SHP77 (cell line): ENCODE measurements around the gene SLC22A13.
"Not testable (repeated sequence)": the region's sequence is repeated elsewhere in the genome, so short reads cannot be mapped to it uniquely, and the experiment has no call there.

Experiments
- DNase-seq, 2 experiments: peaks; one replicate each; lab custom pipeline; 2025; lab: John Stamatoyannopoulos, UW

The SLC22A13 gene

DNA sequence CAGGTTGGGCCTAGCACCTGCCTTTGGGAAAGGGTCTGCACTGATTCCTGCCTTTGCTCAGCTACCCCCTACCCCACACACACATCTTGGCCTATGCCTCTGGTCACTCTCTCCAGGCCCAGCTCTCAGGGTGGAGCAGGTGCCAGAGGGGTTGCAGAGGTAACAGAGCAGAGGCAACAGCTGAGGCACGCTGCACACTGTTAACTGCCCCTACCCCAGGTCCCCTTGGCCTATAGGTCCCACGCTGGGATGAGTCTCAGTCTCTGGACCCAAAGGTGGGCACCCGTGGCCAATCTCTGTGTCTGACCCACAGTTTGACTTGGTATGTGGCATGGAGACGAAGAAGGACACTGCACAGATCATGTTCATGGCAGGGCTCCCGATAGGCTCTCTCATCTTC, 41.3 kb downstream of the SLC22A13 start:
- no peak for DNase-seq

DNA sequence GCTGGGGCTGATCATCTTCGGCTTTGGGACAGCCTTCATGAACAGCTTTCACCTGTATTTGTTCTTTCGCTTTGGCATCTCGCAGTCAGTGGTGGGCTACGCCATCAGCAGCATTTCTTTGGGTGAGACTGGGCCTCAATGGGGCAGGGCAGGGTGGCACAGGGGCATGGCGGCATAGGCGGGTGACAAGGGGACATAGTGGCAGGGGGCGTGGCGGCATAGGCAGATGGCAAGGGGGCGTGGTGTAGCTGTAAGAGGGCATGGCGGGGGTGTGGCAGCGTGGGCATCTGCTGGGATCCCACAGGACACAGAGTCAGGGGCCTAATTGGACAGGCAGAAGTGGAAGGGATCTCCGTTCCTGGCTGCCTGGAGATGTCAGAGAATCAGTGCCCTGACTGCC, 42.0 kb downstream of the SLC22A13 start:
- no peak for DNase-seq

DNA sequence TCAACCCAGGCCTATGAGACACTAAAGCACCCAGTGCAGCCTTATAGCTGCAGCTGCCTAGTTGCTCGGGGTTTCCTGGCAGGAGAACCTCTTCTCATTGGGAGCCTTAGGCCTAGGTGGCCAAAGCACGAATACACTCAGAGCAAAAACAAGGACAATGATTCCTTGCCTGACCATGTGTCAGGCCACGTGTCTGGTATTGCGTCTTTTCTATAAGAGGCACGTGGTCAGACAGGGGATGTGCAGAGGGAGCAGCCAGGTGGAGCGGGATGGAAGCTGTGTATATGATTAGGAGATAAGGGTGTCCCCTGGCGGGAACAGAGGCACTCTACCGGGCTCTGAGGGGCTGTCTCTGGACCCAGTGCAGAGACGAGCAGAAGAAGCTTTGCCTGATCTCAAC, 42.8 kb downstream of the SLC22A13 start:
- no peak for DNase-seq

DNA sequence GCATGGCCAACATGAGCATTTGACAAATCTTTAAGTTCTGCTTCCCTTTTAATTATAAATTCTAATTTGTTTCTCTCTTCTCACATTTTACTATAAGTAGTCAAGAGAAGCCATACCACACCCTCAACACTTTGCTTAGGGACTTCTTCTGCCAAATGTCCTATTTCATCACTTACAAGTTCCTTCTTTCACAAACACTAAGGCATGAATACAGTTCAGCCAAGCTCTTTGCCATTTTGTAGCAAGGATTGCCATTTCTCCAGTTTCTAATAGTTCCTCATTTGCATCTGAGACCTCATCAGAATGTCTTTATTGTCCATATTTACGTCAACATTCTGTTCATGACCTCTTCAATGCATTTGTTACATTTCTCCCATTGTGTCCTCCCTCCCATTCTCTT, 45.9 kb downstream of the SLC22A13 start:
- DNase-seq: no peak

DNA sequence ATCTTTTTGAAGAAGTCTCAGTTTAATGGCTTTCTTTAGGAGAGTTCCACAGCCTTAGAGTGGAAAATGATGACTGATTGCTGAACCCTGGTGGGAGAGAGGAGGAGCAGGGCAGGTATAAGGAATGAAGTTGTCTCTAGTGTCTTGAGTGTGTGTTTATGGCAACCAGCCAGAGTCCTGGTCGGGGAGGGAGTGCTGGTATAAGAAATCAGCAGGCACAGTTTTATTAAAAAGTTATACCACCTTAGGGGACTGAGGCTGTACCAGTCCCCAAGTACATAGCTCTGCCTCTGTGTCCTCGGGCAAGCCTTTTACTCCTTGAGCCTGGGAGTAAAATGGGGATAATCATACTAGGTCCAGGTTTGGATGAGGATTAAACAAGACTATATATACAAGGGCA, 46.3 kb downstream of the SLC22A13 start:
- DNase-seq: no peak

DNA sequence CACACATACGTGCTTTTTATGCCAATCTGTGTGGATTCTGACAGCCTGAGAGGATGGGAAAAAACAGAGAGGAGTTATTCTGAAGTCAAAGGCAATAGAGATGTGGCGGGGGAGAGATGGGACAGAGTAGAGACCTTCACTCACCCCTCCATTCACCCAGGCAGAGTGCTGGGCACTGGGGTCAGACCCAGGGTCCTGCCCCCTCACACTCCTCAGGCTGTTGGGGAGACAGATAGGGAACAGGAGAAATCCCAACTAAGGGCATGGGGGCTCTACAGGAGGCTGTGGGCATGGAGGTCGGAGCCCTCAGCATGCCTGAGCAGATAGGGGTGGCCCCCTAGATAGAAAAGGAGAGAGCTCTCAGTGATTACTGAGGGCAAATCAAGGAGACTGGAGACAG, 46.7 kb downstream of the SLC22A13 start:
- DNase-seq: no peak

DNA sequence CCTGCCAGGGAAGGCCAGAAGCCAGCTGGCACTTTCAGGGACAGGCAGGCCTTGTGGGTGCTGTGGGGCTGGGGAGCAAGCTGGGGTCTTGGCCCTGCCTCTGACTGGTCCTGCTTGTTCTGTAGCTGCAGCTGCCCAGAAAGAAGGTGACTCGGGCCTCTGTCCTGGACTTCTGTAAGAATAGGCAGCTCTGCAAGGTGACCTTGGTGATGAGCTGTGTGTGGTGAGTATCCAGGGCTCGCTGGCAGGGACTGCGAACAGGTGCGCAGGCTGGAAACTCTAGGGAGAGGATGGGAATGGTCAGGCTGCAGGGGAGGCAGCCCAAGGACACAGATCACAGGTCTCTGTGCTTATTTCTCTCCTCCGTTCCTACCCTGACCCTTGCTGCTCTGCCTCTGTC, 47.7 kb downstream of the SLC22A13 start:
- DNase-seq: no peak

DNA sequence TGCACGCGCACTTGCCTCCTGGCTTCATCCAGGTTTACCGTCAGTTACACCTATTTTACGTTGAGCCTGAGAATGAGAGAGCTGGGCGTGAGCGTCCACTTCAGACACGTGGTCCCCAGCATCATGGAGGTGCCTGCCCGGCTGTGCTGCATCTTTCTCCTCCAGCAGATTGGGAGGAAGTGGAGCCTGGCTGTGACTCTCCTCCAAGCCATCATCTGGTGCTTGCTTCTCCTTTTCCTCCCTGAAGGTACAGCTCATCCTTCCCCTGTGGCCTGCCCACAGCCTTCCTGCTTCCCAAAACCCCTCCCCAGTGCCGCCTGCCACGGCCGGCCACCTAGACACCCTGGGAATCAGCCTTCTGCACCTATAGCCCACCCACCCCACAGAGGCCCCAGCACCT, 48.1 kb downstream of the SLC22A13 start:
- DNase-seq: no peak

DNA sequence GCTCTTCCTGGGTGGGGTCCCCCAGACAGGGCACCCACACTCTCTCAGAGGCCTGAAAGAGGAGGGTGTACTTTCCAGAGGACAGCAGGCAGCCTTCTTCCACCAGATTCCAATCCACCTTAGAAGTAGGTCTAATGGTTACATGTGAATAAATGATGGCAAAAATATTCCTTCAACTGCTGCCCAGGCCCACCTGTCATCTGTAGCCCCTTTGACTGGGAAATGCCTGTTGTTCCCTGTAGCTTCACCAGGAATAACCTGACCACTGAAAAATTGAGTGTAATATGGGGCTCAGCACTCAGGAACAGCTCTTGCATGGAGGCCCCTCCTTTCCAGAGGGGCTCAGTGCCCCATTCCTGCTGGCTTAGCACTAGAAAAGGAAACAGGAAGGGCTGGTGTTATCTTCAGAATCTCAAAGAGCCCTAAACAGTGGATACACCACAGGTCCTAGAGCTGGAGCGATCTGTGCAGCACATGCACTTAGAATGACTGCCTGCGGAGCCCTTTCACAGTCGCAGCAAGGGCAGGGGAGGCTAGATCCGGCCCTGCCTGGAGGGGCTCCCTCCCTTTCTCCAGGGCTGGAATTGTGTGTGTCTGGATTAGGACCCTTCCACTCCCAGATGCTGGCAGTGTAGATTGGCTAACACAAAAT, 48.6 kb downstream of the SLC22A13 start:
- no peak for DNase-seq

DNA sequence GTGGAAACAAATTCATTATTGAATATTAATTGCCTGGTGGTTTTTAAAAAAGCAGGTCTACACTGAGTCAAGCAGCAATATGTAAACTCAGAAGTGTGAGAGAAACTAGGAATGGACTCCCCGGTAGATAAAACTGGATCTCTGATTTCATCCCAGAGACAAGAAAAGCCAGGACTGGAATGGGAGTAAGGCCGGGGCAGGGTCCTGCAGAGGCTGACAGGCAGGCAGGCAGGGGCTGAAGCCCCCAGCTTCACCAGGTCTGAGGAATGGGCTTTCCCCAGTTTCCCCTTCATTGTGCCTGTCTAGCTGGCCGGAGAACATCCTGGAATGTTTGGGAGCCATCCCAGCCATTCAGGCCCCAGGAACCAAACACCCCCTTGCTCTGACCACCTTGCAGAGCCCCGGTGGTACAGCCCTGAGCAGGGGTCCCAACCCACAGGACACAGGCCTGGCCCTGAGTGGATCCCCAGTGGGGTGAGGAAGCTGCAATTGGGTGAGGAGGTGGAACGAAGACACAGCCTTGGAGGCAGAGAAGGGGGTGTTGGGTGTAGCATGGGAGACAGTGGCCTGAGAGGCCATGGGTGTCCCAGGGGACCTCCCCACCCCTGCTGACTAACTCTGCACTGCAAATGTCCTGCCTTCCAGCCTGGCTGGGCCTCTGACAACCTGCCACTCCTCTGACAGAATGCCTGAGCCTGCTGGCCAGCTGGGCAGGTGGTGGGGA, 49.3 kb downstream of the SLC22A13 start:
- DNase-seq: no peak

DNA sequence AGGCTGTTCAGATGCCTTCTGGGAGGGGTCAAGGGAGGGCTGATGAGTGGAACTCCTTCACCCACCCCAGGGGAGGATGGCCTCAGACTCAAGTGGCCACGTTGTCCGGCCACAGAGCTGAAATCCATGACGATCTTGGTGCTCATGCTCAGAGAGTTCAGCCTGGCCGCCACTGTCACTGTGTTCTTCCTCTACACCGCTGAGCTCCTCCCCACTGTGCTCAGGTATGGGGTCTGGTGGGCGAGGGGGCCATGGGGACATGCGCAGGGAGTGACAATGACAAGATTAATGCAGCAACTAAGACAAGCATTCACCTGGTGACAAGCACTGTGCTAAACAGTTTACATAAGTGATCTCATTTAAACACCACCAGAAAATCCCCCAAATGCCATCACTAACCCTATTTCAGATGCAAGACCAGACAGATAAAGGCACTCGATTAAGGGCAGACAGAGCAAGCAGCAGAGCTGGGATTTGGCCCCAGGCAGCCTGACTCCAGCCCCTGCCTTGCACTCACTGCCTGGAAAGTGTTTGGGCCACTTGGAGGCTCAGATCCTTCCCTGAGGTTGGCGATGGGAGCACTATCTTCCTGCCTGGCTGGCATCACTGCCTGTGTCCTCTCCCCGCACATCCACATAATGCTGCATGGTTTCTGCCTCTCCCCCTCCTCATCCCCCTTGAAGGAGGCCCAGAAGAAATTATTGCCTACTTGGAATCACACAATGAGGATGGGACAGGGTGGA, 50.0 kb downstream of the SLC22A13 start:
- DNase-seq: no peak

DNA sequence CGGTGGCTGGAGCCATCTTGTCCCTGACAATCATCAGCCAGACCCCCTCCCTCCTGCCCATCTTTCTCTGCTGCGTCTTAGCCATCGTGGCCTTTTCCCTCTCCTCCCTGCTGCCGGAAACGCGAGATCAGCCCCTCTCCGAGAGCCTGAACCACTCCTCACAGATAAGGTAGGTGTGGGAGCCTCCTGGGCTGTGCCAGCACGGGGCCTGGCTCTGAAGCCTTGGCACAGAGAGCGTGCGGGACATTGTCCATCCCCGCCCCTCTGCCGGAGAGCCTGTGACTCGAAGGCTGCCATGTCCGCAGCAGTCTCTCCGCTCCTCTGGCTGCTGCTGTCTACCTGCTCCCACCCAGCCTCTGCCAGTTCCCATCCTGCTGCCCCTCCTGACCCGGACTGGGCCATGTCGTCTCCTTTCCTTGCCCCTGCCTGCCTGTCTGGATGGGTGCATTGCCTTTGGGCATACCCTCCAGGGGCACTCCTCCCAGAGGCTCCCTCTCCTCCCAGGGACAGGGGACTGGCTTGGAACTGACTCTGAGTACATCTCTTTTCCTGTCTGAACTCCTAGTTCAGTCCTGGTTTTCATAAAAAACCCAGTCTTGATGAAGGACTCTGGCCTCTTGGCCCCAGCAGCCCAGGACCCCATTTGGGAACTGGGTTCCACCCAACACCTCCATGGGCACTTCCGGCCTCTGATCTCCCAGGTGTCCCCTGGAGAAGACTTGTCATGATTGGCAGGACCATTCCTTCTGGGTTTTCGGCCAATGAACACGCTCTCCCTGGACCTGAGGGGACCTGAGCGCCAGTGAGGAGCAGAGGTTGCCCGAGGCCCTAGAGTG, 51.0 kb downstream of the SLC22A13 start:
- DNase-seq: no peak

DNA sequence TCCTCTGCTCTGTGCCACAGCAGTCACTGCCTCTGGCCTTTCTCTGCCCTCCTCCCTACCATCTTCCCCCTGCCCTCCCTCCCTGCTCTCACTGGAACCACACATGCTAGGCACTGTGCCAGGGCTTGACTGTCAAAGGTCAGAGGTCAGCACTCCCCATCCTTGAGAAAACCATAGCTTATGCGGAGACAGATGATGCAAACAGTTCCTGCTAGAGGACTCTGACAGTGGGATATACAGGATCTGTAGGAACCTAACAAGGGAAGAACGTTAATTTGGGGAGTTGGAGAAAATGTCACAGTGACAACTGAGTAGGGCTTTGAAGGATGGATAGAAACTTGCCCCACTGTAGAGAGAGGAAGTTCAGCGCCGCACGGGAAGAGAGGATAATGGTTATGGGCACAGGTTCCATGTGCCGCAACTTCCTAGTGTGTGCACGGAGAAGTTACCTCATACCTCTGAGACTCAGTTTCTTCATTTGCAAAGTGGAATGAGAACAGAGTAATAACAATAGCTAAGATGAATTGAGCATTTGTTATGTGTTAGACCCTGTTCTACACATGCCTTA, 51.7 kb downstream of the SLC22A13 start:
- DNase-seq: no peak

DNA sequence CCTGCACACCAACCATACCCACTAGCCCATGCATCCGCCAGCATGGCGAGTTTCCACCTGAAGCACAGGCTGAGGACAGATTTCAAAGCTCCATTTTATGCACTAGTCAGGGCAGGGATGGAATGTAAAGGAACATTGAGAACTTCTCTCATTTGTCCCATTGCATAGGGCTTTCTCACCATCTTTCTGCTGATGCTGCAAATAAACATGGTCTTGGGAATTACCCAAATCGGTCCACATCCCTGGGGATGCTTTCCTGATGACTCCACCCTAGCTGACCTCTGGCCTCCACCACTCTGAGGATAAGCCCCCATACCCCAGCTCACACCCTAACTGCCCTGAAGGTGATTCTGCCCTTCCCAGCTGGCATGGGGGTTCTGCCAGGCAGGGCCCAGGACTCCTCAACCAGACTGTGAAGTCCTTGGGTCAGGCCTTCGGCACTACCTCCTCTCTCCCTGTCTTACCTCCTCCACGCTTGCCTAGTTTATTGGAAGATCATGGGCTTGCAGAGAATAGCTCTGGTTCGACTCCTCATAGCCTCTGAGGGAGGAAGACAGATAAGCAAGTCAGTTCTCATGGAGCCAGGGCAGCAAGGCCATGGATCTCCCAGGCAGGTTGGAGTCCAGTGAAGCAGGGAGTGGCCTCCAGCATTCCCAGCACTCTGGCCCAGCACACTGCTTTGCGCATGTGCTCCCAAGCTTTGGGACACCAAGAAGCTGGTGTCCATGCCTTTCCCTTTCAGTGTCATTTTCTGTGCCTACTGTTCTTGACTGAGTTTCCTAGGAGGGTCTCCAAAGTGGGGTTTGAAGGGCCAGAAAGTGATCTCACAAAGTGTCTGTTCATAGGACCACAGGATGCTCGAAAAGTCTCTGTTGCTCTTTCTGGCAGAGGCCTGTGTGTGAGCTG, 53.4 kb downstream of the SLC22A13 start:
- no peak for DNase-seq

DNA sequence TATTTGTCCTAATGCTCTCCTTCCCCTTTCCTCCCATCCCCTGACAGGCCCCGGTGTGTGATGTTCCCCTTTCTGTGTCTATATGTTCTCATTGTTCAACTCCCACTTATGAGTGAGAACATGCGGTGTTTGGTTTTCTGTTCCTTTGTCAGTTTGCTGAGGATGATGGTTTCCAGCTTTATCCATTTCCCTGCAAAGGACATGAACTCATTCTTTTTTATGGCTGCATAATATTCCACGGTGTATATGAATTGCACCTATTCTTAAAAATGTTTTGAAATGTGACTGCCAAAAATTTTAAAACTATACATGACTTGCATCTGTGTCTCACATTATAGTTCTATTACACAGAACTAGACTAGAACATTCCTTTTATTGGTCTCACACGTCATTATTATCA, 55.0 kb downstream of the SLC22A13 start:
- not testable (repeated sequence) for DNase-seq

DNA sequence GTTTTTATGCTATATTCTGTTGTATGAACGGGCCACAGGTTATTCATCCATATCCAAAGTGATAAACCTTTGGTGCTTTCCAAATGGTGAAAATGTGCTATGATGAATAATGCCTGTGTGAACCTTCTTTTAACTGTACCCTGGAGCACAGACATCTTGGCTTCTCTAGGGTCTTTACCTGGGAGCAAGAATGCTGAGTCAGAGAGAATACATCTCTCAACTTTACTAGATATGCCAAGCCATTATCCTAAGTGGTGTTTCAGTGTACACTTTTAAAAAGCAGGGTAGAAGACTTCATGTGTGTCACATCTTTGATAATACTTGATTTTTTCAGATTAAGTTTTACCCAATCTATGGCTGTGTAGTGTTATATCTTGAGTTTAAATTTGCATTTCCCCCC, 57.4 kb downstream of the SLC22A13 start:
- no peak for DNase-seq

DNA sequence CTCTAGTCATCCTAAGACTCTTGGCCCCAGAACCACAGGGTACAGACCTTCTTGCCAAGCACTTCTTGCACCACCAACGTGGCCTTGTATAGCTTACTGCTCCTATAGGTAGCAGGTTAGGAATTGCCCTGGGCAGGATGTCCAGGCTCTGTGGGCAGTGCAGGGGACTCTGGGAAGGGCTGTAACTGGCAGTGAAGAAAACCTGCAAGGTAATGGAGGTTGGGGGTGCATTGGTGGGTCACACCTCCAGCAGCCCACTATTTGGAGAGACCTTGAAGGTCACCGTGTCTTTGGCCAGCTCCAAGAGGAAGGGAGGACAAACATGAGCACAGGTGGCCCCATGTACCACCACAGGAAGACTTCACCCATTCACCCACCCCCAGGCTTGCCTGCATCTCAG, 59.6 kb downstream of the SLC22A13 start:
- no peak for DNase-seq

DNA sequence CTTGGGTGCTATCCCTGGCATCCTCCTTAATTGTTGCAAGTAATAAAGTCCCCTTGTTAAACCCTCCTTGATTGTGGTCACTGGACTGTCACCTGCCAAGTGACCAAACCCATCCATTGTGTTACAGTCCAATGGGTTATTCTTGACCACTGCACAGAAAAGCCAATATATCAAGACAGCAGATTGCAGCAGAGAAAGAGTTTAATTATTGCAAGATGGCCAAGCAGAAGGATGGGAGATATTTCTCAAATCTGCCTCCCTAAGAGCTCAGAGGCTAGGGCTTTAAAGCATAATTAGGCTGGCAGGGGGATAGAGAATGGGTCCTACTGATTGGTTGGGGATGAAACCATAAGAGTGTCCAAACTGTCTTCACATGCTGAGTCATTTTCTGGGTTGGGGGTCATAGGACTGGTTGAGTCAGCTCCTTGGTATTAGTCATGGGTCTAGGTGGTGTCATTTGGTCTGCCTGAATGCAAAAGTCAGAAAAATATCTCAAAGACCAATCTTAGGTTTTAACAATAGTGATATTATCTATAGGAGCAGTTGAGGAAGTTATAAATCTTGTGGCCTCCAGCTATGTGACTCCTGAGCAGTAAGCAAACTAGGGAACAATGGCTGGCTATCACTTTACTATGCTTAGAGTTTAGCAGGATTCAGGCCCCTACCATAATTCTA, 61.9 kb downstream of the SLC22A13 start:
- no peak for DNase-seq
